Ovary (tissue), 9 donors: Measurements from ENCODE around the gene ADARB2. TPM values are rescaled to one million over a fixed set of nuclear protein-coding genes. Genes with fewer than 3 reads are reported as not detected.

Experiments
- DNase-seq, 5 donors: peaks; one replicate each; pipeline ENCODE4 v3.0.0-alpha.2; 2019 to 2020
- H3K27ac ChIP-seq, 2 donors: fragments of 200-600 bp; one replicate each; pipeline versions ENCODE4 v1.5.1 to v1.8.0; 2019 to 2022
- H3K27me3 ChIP-seq: fragments of 200-600 bp; one replicate; pipeline ENCODE4 v1.8.0; 2022
- H3K36me3 ChIP-seq: fragments of 200-600 bp; sonication (generic); one replicate; pipeline ENCODE4 v1.5.1; 2019
- H3K4me1 ChIP-seq: one replicate; pipeline ENCODE4 v1.8.1; 2013; ENCODE audit warnings: mild to moderate bottlenecking, moderate library complexity; ENCODE audit not compliant: insufficient read depth
- H3K4me3 ChIP-seq: fragments of 200-600 bp; sonication (generic); one replicate; pipeline ENCODE4 v1.5.1; 2017
- H3K9me3 ChIP-seq, 2 donors: fragments of 200-600 bp in 1 of 2; sonication (generic) in 1 of 2; one replicate each; pipeline versions ENCODE4 v1.5.1 to v1.8.1; 2013 to 2019; ENCODE audit warnings: mild to moderate bottlenecking in 1 of 2, moderate library complexity in 1 of 2
- CTCF ChIP-seq, 3 donors: fragments of 450-650 bp in 2 of 3; fragments of 200-600 bp in 1 of 3; IDR thresholded peaks; one replicate each; pipeline versions ENCODE4 v1.5.1 to v1.8.0; 2016 to 2022; ENCODE audit warnings: antibody characterized with exemption in 3 of 3, mild to moderate bottlenecking in 1 of 3
- EP300 ChIP-seq: sonication (generic); formaldehyde crosslinking; IDR thresholded peaks from one replicate; pipeline ENCODE4 v1.6.1; 2017; ENCODE audit warnings: antibody characterized with exemption
- POLR2A ChIP-seq: fragments of 450-650 bp; IDR thresholded peaks from one replicate; pipeline ENCODE4 v1.6.1; 2017; ENCODE audit warnings: antibody characterized with exemption, mild to moderate bottlenecking, moderate library complexity
- WGBS, 3 donors: extraction: QIAGEN DNeasy Blood & Tissue Kit in 1 of 3; methylation state at CpG; one replicate each; pipeline versions ENCODE4 v1.1.5 to v1.1.7; 2013 to 2017; 5-methylcytosine and 5-hydroxymethylcytosine counted together
- intact Hi-C, 4 donors: fragments of 100-400 bp; cut with DNase I; formaldehyde crosslinking; loops; one replicate each; pipeline versions ENCODE4 v1.11.0 to v1.15.1; 2022 to 2023
- polyA plus RNA-seq, 2 donors: library from polyadenylated mRNA; stranded (reverse); fragments of 200-250 nt in 1 of 2; fragments of 350-450 nt in 1 of 2; fragmentation: Illumina TruSeq in 1 of 2; extraction: RNeasy Lipid Tissue Mini Kit (QIAGEN cat#74804) in 1 of 2; gene quantifications; one replicate each; pipeline ENCODE4 v1.2.3, GENCODE V29; 2013 to 2014
- total RNA-seq, 7 donors: library from RNA; depleted of rRNA in 2 of 7; stranded (reverse); fragments of >200 nt in 2 of 7; fragmentation: NEBNext Ultra II Directional in 3 of 7; extraction: Animal tissue kit (Norgen Biotek cat#: 25700) in 3 of 7; gene quantifications; one replicate each; pipeline versions ENCODE4 v1.1.0 to v1.2.4, GENCODE V29; 2016 to 2023
- donor health status: DM: no; HTN: no; CAD: no; lungs with moderate emphysema.
- donor health status: DM: no; HTN: no; CAD: no.
- donor health status: Bipolar disorder and iron deficiency.
- donor health status: DM: yes; HTN: yes; CAD: no.
- donor health status: DM: no; HTN: no; CAD: no.
- donor health status: DM: yes; HTN: yes; CAD: no.

ADARB2 gene
- total and polyA plus RNA-seq, 9 donors, result 0.12 to 2.0 (median 0.36) TPM; not detected in 2

- TF ChIP-seq CTCF (IDR thresholded peaks at IDR 0.05) (no peak), POLR2A (no peak), EP300 (no peak)
- Histone ChIP-seq H3K36me3 (no peaks in the 10 kb centered on the region), H3K27me3 (no peaks in the 10 kb centered on the region), H3K27ac (no peak overlapping the region), H3K9me3 (no peaks in the 10 kb centered on the region), H3K4me1 (no peaks in the 10 kb centered on the region), H3K4me3 (no peak overlapping the region)
- no peak for DNase-seq
- intact Hi-C loops, result no loop called here
- 72 to 80% (median 77%) methylated on average over 7 of the region's 7 CpGs for WGBS, 3 donors
Measured at GRCh38 chr10:1524540-1524939, 212.8 kb downstream of the ADARB2 start.

- WGBS, 3 donors, result 47 to 59% (median 54%) methylated on average over 8 of the region's 8 CpGs
- no peak for DNase-seq
Measured at GRCh38 chr10:1523221-1523620, 214.1 kb downstream of the ADARB2 start.

DNA sequence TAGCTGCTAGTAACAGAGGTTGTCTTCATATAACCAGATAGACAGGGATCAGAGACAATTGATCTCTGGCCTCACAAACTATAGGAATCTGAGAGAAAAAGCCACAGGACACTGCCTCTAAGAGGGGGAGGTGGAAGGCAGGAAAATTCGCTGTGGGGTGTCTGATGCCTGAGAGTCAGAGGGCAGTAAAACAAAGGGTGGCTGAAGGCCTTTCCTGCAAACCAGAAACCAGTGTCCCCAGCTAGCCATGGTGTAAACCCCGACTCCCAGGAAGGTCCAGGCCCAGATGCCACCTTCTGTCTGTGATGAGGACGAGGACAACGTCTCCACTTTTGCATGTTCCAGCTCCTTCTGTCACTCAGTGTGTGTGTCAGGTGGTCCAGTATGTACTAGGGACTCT is 215.1 kb downstream of the ADARB2 start:
- intact Hi-C loops, result no loop called here
- no peak for DNase-seq
- TF ChIP-seq POLR2A, result no peak
- no peak for TF ChIP-seq CTCF (IDR thresholded peaks at IDR 0.05)
- no peak for TF ChIP-seq EP300
- no peak overlapping the region for H3K27ac ChIP-seq
- H3K27me3 ChIP-seq, result no peaks in the 10 kb centered on the region
- 59 to 79% (median 66%) methylated on average over 4 of the region's 4 CpGs for WGBS, 3 donors
- H3K9me3 ChIP-seq, result no peaks in the 10 kb centered on the region
- no peak overlapping the region for H3K4me3 ChIP-seq
- no peaks in the 10 kb centered on the region for H3K36me3 ChIP-seq
- H3K4me1 ChIP-seq, result no peaks in the 10 kb centered on the region

More at GRCh38 chr10:1523221-1523620, 214.1 kb downstream of the ADARB2 start:
- no peak overlapping the region for H3K4me3 ChIP-seq
- no peaks in the 10 kb centered on the region for H3K27me3 ChIP-seq
- H3K27ac ChIP-seq, result no peak overlapping the region
- H3K9me3 ChIP-seq, result no peaks in the 10 kb centered on the region
- no peaks in the 10 kb centered on the region for H3K36me3 ChIP-seq
- TF ChIP-seq CTCF (IDR thresholded peaks at IDR 0.05), result no peak
- TF ChIP-seq POLR2A, result no peak
- TF ChIP-seq EP300, result no peak
- intact Hi-C loops, result no loop called here
- no peaks in the 10 kb centered on the region for H3K4me1 ChIP-seq

- H3K36me3 ChIP-seq, result no peaks in the 10 kb centered on the region
- 66 to 75% (median 68%) methylated on average over 6 of the region's 6 CpGs for WGBS, 3 donors
Measured at GRCh38 chr10:1521741-1522140, 215.6 kb downstream of the ADARB2 start.

More at GRCh38 chr10:1521741-1522140, 215.6 kb downstream of the ADARB2 start:
- Histone ChIP-seq H3K4me3 (no peak overlapping the region), H3K9me3 (no peaks in the 10 kb centered on the region), H3K4me1 (no peaks in the 10 kb centered on the region), H3K27ac (no peak overlapping the region), H3K27me3 (no peaks in the 10 kb centered on the region)
- TF ChIP-seq CTCF (IDR thresholded peaks at IDR 0.05), result no peak
- no peak for DNase-seq
- intact Hi-C loops, result no loop called here
